KBM-7 (cell line): ENCODE results near the gene CD59.
"Not testable (repeated sequence)": the region's sequence is repeated elsewhere in the genome, so short reads cannot be mapped to it uniquely, and the experiment has no call there.

Experiments used
- DNase-seq: peaks from one replicate; pipeline ENCODE4 v3.0.0-alpha.2; 2015
- in situ Hi-C: fragments of 300-500 bp; cut with MboI; formaldehyde crosslinking; loops from 2 replicates; pipeline ENCODE4 v1.14.3; 2020; ENCODE audit warnings: low sequenced_read_pairs, low pct_unique_long_range_greater_than_20kb, mixed read lengths

CD59 gene

DNA sequence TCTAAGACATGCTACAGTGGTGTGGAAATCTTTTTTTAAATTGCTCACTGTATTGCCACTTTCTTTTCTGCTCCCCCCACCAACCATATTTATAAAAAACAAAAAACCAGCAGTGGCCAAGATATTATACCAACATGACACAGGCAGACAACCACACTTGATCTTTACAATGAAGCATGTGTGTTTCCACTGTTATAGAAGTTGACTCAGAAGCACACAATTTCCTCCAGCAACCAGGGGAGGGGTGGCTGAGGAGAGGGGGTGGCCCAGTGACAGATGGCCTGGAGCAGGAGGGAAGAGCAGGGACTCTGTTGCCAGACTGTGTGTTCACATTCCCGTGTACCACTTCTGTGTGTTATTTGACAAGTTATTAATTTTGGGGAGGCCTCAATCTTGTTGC is 14.8 kb downstream of the CD59 start:
- in situ Hi-C loops, result no loop called here
- no peak for DNase-seq

DNA sequence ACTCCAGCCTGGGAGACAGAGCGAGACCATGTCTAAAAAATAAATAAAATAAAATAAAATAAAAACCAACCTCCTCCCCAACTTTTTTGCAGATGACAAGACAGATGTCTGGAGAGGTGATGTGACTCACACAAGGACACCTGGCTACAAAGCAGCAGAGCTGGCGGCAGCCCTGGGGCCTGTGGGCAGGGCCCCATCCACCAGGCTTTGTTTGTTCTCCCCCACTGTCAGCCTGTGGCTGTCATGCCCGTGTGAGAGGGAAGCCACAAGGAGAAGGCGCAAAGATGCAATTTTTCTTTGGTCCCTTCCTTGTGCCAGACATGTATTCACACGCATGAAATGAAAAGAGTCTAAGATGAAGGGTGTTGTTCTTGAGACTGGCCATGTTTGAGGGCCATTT is 16.6 kb downstream of the CD59 start:
- no peak for DNase-seq
- in situ Hi-C loops, result no loop called here

DNA sequence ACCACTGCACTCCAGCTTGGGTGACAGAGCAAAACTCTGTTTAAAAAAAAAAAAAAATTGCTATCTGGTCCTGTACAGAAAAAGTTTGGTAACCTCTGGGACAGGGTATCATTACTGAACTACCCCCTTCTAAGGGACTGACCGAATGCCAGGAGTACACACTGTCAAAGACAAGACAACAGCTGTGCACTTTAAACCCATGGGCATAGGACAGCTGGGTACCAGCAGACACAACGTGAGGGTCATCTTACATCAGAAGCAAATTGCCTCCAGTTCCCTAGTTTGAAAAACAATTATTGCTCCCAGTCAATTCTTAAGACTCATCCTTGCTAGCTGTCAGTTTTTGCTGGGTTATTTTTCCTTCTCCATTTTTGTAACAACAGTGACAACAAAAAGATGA is 17.8 kb downstream of the CD59 start:
- DNase-seq, result no peak
- in situ Hi-C loops, result no loop called here

DNA sequence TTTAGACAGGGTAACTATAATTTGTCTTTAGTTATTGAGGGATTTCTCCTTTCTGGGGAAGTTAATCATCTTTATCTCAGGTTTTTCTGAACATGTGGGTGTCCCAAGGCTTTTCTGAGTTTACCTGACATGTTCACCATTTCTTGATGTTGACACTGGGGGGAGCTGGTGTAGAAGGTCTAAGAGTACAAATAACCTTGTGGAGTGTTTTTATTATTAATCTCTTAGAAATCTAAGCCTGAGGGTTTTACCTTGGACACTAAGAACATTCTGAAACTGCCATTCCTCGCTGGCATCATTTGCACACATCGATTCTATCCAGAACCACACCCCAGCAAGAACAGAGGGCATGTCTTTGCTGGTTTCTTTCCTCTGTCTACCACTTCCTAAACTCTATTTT is 20.0 kb downstream of the CD59 start:
- DNase-seq, result peak; percentile 43
- in situ Hi-C loops, result no loop called here

DNA sequence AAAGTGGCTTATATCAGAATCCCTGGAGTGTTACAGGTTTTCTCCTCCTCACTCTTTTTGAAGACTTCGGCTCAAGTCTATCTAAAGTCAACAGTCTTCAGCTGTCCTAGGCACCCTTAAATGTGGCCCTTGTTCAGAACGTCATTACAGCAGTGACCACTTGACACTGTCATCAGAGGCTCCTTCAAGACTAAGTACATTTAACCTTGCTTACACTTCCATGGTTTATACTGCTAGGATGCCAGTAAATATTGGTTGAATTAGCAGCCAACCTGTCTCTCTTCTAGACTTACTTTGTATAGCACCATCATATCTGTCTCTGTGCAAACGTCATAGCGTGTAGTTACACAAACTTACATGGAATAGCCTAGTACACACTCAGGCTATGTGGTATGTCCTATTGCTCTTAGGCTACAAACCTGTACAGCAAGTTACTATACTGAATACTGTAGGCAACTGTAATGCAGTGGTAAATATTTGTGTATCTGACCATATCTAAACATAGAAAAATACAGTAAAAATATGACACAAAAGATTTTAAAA is 22.3 kb downstream of the CD59 start:
- no peak for DNase-seq
- in situ Hi-C loops, result no loop called here

DNA sequence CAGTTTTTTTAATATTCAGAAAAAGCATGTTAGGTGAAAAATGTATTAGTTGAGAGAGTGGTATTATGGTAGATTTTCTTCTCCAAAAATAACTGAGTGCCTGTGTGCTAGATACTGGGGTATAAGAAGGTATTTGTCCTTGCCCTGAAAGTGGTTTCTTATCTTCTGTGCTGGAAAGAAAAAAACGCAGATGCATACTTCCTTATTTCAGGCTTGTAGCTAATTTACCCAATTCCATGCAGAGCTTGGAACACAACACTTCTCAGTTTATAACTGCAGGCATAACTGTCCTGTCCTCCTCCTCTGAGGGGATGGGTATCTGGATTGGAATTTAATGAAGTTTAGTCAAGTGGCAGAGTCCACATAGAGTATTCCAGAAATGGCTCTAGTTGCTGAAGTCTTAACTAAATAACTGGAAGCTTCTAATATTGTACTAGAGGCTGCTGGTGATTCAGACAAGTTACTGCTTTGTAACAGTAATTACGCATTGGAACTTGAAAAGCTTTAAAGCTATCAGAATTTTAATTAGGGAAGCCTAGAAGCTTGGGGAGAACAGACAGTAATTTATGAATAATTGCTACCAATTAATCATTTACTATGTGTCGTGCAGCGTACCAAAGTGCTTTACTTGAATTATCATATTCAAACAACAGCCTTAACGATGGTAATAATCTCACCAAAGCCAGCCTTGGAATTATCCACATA is 22.9 kb downstream of the CD59 start:
- DNase-seq, result peak; percentile 35

DNA sequence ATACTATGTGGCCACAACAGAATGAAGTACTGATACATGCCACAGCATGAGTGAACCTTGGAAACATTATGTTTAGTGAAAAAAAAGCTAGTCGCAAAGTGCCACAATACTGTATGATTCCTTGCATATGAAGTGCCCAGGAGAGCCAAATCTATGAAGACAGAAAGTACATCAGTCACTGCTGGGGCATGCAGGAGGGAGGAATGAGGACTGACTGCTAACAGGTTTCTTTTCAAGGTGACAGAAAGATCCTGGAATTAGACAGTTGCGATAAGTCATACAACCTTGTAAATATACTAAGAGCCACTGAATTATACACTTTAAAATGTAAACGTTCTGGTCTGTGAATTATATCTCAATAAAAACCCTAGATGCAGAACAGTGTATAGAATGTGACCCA is 23.8 kb downstream of the CD59 start:
- in situ Hi-C loops, result no loop called here
- no peak for DNase-seq

More for the DNA sequence above, 22.9 kb downstream of the CD59 start:
- in situ Hi-C loops, result no loop called here

DNA sequence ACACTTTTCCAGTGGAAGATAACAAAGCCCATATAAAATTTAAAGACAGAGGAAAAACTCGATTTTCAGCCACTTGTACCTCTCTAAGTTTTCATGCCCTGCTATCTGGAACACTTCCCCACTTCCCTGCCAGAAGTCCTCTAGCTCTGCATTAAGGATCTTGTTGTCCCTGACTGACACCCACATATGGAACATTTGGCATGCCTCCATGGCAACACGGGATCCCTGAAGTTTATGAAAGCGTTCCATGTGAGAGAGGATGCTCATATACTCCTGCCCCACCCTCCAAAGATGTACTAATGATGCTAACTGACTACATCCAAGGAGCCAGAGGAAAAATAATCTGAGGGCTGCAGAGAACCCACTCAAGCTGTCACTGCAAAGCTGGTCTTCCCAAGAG is 26.8 kb downstream of the CD59 start:
- in situ Hi-C loops, result no loop called here
- DNase-seq, result no peak

DNA sequence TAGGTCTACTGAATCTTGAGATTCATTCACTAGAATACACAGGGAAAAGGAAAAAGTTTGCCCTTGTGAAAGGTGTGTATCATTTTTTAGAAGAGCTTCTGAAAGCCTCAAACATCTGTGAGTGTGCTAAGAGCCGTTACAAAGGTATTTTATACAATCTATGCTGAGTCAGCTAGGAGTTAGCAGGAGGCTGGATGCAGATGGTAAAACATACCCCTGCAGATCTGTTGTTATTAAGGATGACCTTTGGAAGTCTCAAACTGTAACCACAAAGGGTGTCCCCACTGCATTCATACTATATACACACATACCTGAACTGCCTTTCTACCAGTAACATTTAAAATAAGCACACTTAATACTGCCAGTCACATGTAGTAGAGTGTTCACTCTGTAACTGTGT is 27.2 kb downstream of the CD59 start:
- DNase-seq, result no peak
- in situ Hi-C loops, result no loop called here

DNA sequence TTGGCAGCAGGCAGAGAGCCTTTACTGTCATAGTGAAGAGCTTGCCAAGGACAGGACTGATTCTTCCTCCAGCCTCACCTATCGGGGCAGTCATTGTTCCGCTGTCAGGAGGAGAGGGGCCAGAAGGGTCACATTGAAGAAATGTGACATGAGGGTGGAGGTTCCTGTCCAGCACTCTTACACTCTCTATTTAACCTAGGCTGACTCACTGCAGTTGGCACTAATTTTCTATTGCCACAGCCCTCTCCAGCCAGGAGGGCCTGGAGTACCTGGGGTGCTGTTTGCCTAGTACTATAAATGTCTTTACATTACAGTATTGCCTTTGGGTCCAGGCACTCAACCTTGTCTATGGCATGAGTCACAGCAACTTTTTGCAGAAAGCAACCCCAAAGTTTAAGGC is 28.4 kb downstream of the CD59 start:
- DNase-seq, in situ Hi-C loops: not testable (repeated sequence)

DNA sequence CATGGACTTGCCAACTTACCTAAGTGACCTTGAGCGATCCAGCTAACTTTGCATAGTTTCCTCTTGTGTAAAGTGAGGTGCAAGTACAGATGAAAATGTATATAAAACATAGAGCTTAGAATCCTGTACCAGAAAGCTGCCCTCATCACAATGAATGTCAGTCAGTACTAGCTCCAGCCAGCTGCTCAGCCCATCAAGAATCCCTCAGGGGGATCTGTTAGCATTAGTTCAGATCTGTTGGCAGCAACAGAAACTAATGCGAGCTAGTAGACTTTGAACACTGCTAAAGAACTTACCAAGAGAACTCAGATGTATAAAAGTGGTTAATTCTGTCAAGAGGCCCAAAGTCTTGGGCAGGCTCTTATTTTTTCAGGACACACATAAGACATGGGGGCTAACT is 29.3 kb downstream of the CD59 start:
- no peak for DNase-seq
- in situ Hi-C loops, result no loop called here

DNA sequence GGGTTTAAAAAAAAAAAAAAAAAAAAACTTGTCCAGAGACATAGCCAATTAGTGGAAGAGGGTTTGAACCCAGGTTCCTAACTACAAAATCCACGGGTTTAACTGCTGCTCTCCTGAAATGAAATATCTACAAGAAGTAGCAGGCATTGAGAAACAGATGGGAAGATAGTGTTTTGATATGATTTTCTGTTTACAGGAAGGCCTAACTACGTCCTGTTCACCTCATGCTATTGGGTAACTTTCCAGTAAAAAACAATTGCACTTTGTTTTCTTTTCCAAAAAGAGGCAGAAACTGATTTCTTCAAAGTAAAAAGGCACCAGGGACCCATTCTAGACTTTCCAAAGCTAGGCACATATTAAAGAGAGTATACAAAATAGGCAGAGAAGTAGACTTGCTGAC is 29.7 kb downstream of the CD59 start:
- in situ Hi-C loops, result no loop called here
- no peak for DNase-seq

DNA sequence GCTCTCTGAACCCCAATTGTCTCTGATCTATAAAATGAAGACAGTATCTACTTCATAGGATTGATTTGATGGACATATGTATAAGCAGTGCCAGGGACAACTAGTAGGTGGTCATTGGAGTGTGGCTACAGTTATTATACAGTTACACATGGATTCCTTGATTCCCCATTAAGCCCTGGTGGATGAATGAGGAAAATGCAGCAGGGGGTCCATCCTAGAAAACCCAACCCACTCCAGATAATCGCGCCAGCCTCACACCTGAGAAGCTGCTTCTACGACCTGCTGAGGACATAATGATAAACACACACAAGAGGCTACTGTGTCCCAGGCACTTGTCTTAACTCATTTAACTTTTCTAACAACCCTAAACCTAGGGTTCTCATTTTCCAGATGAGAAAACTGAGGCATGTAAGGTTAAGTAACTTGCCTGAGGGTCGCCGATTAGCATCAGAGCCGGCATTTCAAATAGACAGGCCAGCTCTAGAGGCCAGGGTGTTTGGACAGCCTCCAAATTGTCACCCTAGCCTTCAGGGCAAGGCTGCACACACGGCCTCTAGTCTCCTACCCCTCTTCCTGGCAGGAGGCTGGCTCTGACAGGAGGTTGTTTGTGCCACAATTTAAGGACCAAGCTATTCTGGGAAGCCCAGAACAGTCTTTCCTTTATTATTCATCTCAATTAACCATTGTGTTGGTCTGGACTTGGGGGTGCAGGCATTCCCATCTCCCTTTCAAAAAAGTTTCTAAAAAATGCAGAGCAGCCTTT is 31.8 kb downstream of the CD59 start:
- in situ Hi-C loops, result no loop called here
- no peak for DNase-seq

DNA sequence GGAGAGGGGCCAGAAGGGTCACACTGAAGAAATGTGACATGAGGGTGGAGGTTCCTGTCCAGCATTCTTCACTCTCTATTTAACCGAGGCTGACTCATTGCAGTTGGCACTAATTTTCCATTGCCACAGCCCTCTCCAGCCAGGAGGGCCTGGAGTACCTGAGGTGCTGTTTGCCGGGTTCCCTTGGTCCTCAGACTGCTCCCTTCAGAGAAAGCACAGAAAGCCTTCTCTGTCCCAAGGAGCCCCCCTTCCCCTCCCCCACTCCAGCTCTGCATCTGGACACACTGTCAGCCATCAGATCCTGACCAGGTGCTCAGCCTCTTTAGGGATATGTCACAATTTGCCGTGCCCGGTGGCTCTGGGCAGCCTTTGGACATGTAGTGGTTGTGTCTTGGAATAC is 32.4 kb downstream of the CD59 start:
- in situ Hi-C loops, result no loop called here

DNA sequence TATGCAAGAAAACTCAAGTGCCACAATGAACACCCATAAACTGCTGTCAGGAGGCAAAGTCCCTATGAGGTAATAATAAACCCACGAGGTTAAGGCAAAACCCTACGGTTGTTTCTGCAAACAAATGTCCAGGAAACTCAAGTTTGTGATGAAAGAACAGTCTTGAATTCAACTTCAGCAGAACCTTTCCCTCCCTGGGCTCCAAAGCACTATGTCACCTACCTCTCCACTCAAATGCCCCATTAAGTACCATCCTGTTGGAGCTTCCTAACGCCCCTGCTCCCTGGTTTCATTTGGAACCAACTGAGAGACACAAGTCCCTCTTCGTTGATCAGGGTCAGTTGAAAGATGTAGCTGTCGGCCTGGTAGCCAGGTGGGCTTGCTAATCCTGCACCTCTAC is 33.0 kb downstream of the CD59 start:
- in situ Hi-C loops, result no loop called here
- DNase-seq, result no peak

More for the DNA sequence above, 32.4 kb downstream of the CD59 start:
- no peak for DNase-seq

DNA sequence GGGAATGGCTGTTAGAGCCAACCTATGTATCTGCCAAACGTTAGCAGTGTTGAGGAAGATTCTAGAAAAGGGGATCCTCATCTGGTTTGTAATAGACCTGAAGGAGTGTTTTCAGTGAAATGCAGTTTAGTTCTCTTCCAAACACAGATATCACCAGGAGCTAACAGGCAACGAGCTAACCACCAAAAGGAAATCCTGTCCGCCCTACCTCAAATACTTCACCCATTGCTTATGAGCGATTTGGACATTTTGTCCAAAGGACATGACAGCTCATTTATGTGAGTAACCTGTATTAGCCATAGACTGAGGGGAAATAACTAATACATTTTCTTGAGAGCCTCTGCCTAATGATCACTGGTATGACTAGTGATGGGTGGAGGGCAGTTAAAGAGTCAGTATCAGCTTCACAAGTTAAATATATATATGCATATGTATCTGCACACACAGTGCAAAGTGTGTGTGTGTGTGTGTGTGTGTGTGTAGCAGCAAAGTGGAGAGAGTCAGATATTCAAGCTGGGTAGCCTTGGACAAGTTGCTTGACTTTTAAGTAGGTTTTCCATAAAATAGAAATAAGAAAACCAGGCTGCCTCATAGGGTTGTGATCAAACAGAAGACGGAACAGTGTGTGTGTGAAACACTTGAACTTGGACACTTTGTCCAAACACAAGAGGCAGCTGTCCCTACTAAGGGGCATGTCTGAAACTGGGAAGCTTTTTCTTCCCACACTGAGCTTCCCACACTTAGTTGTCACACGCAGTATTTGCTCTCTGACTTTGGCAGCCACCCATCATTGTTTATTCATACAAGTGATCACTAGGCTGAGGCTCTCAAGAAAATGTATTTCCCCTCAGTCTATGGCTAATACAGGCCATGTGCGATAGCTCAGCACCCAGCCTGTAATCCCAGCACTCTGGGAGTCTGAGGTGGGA is 34.7 kb downstream of the CD59 start:
- no peak for DNase-seq
- in situ Hi-C loops, result no loop called here

DNA sequence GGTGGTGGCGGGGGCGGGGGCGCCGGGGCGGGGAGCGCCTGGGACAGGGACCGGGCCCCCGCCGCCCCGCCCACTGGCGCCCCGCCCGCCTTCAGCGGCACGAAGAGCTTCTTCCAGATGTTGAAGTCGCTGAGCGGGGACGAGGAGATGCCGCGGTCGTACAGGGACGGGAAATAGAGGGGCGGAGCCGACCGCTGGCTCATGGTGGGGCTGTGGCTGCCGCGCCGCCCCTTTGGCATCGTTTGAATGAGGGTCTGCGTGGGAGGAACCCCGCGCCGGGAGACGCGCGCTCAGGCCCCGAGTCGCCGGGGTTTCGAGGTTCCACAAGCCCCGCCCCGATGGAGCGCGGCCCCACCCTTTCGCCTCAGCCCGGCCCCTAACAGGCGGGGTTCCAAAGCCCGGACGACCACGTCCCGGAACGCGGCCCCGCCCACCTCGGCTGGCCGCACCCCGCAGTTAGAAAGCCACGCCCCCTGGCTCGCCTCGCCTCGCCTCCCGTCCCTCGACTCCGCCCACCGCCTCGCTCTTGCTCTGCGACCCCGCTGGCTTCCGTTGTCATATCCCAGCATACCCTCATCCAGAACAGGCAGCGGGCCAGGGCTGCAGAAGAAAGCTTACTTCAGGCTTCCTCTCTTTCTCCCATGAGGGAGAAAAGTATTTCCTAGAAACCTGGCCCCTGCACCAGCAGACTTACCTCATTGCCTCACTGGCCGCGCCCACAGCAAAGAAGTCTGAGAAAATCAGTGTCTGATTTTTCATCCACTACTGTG is 35.5 kb downstream of the CD59 start, which contains the start of gene C11orf91:
Gene C11orf91, minus strand, starts transcription at position 325 of the 770 bp plus-strand sequence. Its CDS starts 86 bp downstream, at position 239.
- peak; percentile 96 for DNase-seq
- in situ Hi-C loops, result no loop called here

DNA sequence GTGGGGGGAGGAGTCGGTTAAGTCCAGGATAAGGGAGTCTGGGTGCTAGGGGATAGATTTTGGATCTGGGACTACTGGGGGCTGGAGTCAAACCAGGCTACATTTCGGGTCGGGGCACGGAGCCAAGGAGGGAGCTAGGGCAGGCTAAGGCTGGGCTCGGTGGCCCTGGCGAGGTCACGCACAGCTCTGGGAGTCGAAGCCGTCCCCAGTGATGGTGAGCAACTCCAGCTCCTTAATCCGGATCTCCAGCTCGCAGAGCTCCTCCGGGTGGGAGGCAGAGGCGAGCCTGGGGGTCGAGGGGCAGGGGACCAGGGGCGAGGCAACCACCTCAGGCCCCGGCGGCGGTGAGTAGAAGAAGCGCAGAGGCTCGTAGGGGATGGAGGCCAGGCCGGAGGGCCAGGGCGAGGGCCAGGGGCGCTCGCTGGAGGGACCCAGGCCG is 36.1 kb downstream of the CD59 start:
- in situ Hi-C loops, result no loop called here
- no peak for DNase-seq
